K562 (cell line): ENCODE results near the gene KEL.

ENCODE experiments used
- FOXK1 ChIP-seq: sonication (generic); formaldehyde crosslinking; IDR thresholded peaks from 2 replicates; pipeline ENCODE4 v1.8.0; 2022; ENCODE audit warnings: missing genetic modification reagents, mild to moderate bottlenecking, borderline replicate concordance
- NFATC3 ChIP-seq: fragments of 450-650 bp; IDR thresholded peaks from 2 replicates; pipeline ENCODE4 v1.6.1; 2017; ENCODE audit warnings: mild to moderate bottlenecking
- NFIC ChIP-seq: fragments of 450-650 bp; IDR thresholded peaks from 2 replicates; pipeline ENCODE4 v1.6.1; 2017; ENCODE audit warnings: mild to moderate bottlenecking, inconsistent platforms
- POLR2G ChIP-seq: fragments of 200-400 bp; formaldehyde crosslinking; IDR thresholded peaks from 2 replicates; pipeline ENCODE4 v1.6.1; 2017; ENCODE audit warnings: low read depth, mild to moderate bottlenecking, antibody characterized with exemption, low read length, moderate library complexity
- ZFX ChIP-seq: sonication (generic); formaldehyde crosslinking; IDR thresholded peaks from 2 replicates; pipeline ENCODE4 v1.8.0; 2022; ENCODE audit warnings: mild to moderate bottlenecking, missing genetic modification reagents, moderate library complexity

DNA sequence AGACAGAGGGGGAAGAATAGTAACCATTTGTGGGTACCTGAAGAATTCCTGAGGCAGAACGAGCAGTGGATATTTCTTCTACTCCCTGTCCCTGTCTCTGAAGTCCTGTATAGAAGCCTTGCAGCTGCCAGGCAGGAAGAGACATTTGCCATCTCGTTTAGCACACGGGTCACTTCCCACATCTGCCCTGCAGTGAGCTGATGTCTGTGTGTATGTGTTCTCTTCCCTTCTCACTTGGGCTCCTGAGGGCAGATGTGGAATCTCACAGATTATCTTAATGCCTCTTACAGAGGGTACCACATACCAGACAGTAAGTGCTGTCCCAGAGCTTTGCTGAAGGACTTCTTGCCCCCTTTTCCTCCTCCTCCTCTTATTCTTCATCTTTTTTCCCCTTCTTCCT, 62.5 kb downstream of the KEL start:
- no peak for TF ChIP-seq NFIC
- TF ChIP-seq ZFX (CRISPR knock-in tag): no peak
- no peak for TF ChIP-seq POLR2G
- no peak for TF ChIP-seq NFATC3
- no peak for TF ChIP-seq FOXK1
